WTC11 (cell line): ENCODE data around the gene NTN5.

Source experiments
- ATF3 ChIP-seq: sonication (generic); formaldehyde crosslinking; conservative IDR thresholded peaks from 2 replicates; pipeline ENCODE4 v1.8.1; 2022; ENCODE audit warnings: mild to moderate bottlenecking, missing genetic modification reagents
- CTCF ChIP-seq: fragments of 200-600 bp; IDR thresholded peaks from 2 replicates; pipeline ENCODE4 v1.8.0; 2022; ENCODE audit warnings: antibody characterized with exemption
- ZBTB21 ChIP-seq: sonication (generic); formaldehyde crosslinking; IDR thresholded peaks from 2 replicates; pipeline ENCODE4 v1.8.1; 2023; ENCODE audit warnings: mild to moderate bottlenecking, missing genetic modification reagents, borderline replicate concordance

GRCh38 chr19:48680436-48681126 is 7.8 kb upstream of the NTN5 start:
- no peak for TF ChIP-seq CTCF
- TF ChIP-seq ATF3 (CRISPR knock-in tag), result no peak
- no peak for TF ChIP-seq ZBTB21 (CRISPR knock-in tag)
